ENCODE measurements around the gene OR7C2.

DNA sequence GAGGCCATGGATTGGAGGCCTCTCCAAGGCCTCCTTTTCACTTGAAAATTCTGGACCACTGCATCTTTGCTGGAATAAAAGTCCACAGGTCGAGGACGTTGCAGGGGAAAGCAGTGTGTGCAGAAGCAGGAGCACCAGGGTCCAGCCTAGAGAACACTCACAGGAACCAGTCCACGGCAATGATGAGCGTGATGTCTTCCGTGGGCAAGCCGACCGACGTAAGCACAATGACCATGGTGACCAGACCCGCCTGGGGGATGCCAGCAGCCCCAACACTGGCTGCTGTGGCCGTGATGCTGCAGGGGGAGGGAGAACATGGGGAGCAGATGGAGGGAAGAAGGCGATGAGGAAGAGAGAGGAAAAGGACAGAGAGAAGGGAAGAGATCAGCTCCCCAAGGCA is 11.5 kb downstream of the OR7C2 start:
- TF ChIP-seq, protein P1, sequence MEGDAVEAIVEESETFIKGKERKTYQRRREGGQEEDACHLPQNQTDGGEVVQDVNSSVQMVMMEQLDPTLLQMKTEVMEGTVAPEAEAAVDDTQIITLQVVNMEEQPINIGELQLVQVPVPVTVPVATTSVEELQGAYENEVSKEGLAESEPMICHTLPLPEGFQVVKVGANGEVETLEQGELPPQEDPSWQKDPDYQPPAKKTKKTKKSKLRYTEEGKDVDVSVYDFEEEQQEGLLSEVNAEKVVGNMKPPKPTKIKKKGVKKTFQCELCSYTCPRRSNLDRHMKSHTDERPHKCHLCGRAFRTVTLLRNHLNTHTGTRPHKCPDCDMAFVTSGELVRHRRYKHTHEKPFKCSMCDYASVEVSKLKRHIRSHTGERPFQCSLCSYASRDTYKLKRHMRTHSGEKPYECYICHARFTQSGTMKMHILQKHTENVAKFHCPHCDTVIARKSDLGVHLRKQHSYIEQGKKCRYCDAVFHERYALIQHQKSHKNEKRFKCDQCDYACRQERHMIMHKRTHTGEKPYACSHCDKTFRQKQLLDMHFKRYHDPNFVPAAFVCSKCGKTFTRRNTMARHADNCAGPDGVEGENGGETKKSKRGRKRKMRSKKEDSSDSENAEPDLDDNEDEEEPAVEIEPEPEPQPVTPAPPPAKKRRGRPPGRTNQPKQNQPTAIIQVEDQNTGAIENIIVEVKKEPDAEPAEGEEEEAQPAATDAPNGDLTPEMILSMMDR (optimal IDR thresholded peaks at IDR 0.05 in 1 of 3, IDR thresholded peaks at IDR 0.05 in 1 of 3, conservative IDR thresholded peaks at IDR 0.05 in 1 of 3; ENCODE audit: extremely low read depth in 1 of 3, insufficient read depth in 2 of 3, low read length in 3 of 3), result no peak
- TF ChIP-seq EZH2 (IDR thresholded peaks at IDR 0.05; ENCODE audit: low read length), result no peak

All from keratinocyte (primary cell).